Renal pelvis (tissue), 12 donors: ENCODE results near the gene AGFG2. TPM values are rescaled to one million over a fixed set of nuclear protein-coding genes. Genes with fewer than 3 reads are reported as not detected.
"Not testable (repeated sequence)": the region's sequence is repeated elsewhere in the genome, so short reads cannot be mapped to it uniquely, and the experiment has no call there.

Experiments used
- DNase-seq: peaks from one replicate; pipeline ENCODE4 v3.0.0-alpha.2; 2013
- long read RNA-seq, 16 experiments: transcript quantifications; one replicate each; lab custom pipeline, GENCODE V29; 2026
- polyA plus RNA-seq, 3 donors: library from polyadenylated mRNA; unstranded; fragments of 120-200 nt; gene quantifications; one replicate each; pipeline ENCODE4 v1.2.1, GENCODE V29; 2013; ENCODE audit not compliant: insufficient read length in 3 of 3

The AGFG2 gene, protein sequence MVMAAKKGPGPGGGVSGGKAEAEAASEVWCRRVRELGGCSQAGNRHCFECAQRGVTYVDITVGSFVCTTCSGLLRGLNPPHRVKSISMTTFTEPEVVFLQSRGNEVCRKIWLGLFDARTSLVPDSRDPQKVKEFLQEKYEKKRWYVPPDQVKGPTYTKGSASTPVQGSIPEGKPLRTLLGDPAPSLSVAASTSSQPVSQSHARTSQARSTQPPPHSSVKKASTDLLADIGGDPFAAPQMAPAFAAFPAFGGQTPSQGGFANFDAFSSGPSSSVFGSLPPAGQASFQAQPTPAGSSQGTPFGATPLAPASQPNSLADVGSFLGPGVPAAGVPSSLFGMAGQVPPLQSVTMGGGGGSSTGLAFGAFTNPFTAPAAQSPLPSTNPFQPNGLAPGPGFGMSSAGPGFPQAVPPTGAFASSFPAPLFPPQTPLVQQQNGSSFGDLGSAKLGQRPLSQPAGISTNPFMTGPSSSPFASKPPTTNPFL
- 10 to 100 TPM; 11.3 to 16.6 (median 12.8) TPM for polyA plus RNA-seq
- long read RNA-seq, donor 1, full-length matches to known transcripts: 3 of 3 reads
- long read RNA-seq, donor 1, partial matches to known transcripts: 0 of 3 reads
- long read RNA-seq, donor 1, other reads (novel, unspliced or antisense): 0 of 3 reads
- long read RNA-seq, donor 2, full-length matches to known transcripts: 2 of 2 reads
- long read RNA-seq, donor 2, partial matches to known transcripts: 0 of 2 reads
- long read RNA-seq, donor 2, other reads (novel, unspliced or antisense): 0 of 2 reads
- long read RNA-seq, donor 3, partial matches to known transcripts: 7 of 7 reads
- long read RNA-seq, donor 3, other reads (novel, unspliced or antisense): 0 of 7 reads
- long read RNA-seq, donor 4, full-length matches to known transcripts: 2 of 12 reads
- long read RNA-seq, donor 4, partial matches to known transcripts: 10 of 12 reads
- long read RNA-seq, donor 4, other reads (novel, unspliced or antisense): 0 of 12 reads
- long read RNA-seq, donor 5, partial matches to known transcripts: 0 of 1 reads
- long read RNA-seq, donor 5, other reads (novel, unspliced or antisense): 0 of 1 reads
- long read RNA-seq, donor 6, full-length matches to known transcripts: 2 of 2 reads
- long read RNA-seq, donor 6, partial matches to known transcripts: 0 of 2 reads
- long read RNA-seq, donor 6, other reads (novel, unspliced or antisense): 0 of 2 reads
- long read RNA-seq, donor 7, full-length matches to known transcripts: 1 of 1 reads
- long read RNA-seq, donor 7, partial matches to known transcripts: 0 of 1 reads
- long read RNA-seq, donor 7, other reads (novel, unspliced or antisense): 0 of 1 reads
- long read RNA-seq, donor 8: 0 reads
- long read RNA-seq, donor 9, full-length matches to known transcripts: 1 of 1 reads
- long read RNA-seq, donor 9, partial matches to known transcripts: 0 of 1 reads
- long read RNA-seq, donor 9, other reads (novel, unspliced or antisense): 0 of 1 reads
- long read RNA-seq, donor 10, full-length matches to known transcripts: 2 of 2 reads
- long read RNA-seq, donor 10, partial matches to known transcripts: 0 of 2 reads
- long read RNA-seq, donor 10, other reads (novel, unspliced or antisense): 0 of 2 reads
- long read RNA-seq, donor 11, partial matches to known transcripts: 0 of 1 reads
- long read RNA-seq, donor 11, other reads (novel, unspliced or antisense): 0 of 1 reads
- long read RNA-seq, donor 12, full-length matches to known transcripts: 4 of 4 reads
- long read RNA-seq, donor 12, partial matches to known transcripts: 0 of 4 reads
- long read RNA-seq, donor 12, other reads (novel, unspliced or antisense): 0 of 4 reads
- long read RNA-seq, donor 13: 0 reads
- long read RNA-seq, donor 14, full-length matches to known transcripts: 1 of 1 reads
- long read RNA-seq, donor 14, partial matches to known transcripts: 0 of 1 reads
- long read RNA-seq, donor 14, other reads (novel, unspliced or antisense): 0 of 1 reads
- long read RNA-seq, donor 15, full-length matches to known transcripts: 1 of 1 reads
- long read RNA-seq, donor 15, partial matches to known transcripts: 0 of 1 reads
- long read RNA-seq, donor 15, other reads (novel, unspliced or antisense): 0 of 1 reads
- long read RNA-seq, donor 16, full-length matches to known transcripts: 4 of 4 reads
- long read RNA-seq, donor 16, partial matches to known transcripts: 0 of 4 reads
- long read RNA-seq, donor 16, other reads (novel, unspliced or antisense): 0 of 4 reads

DNA sequence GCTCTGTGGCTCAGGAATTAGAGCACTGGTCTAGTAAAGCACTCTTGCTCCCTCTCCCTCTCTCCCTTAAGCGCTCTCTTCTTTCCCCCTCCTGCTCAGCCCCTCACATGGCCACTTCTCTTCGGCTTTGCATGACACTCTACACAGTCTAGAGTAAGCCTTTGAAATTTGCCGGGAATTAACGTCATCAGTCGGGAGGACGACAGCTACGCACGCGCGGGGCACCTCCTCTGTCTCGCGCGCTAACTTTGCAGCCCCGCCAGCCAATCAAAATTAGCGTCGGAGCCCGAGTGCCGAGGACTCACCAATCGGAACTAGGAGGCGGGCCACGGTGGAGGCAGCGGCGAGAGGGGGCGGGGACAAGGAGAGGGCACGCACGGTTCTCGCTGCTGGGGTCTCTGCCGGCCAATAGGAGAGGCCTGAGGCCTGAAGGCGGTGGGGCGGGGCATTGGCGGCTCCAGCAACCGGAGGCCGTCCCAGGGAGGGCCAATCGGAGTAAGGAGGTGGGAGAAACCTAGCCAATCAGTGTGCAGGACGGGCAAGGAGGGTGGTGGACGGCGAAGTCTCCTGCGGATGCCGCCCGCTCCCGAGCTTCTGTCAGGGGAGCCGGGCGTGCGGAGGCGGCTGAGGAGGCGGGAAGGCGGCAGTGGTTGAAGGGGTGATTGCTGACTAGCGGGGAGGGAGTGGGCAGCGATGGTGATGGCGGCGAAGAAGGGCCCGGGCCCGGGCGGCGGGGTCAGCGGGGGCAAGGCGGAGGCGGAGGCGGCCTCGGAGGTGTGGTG is at the start of gene AGFG2:
Gene AGFG2, plus strand, starts transcription at position 550 of the 782 bp plus-strand sequence. Its CDS starts 144 bp downstream, at position 694.
- peak; percentile 100 for DNase-seq

DNA sequence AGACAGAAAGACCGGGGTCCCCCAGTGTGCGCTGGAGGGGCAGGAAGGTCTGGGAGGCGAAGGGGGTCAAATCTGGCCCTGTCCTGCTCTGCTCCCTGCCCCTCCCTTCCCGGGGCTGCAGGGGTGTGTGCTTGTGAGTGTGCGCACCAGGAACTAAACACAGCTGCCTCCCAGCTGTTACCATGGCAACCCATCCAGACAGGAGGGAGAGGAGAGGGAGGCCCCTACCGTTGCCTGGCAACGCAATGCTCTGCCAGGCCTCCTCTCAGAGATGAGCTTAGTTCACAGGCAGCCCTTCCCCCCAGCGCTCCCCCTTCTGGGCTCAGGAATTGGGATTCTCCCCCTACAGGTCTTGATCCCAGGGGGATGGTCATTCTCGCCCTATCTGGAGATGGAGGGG is 49.2 kb upstream of the AGFG2 start:
- DNase-seq: peak; percentile 96

DNA sequence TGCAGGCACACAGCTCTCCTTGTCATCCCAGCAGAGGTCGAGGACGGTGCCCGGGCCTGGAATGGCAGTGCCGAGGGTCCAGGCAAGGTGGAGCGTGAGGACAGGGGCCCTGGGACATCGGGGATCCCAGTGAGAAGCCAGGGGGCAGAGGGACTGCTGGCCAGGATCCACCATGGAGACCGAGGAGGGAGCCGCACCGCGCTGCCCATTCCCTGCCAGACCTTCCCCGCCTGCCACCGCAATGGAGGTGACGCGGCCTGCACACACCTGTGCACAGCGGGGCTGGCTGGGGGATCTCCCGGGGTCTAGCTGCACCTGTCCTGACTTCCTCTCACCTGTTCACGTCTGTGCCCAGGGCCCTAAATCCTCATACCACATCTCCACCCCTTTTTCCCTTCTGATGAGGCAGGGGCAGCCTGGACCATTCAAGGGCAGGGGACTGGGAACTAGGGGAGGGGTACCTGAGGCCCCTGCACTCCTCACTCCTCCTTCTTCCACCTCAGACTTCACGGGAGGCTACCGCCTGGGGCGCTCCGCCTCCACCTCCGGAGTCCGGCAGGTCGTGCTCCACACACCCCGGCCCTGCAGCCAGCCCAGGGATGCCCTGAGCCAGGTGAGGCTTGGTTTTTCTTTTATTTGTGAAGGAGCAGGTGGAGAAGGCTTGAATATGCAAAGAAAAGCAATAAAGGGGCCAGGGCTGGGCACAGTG is 48.4 kb upstream of the AGFG2 start:
- no peak for DNase-seq

DNA sequence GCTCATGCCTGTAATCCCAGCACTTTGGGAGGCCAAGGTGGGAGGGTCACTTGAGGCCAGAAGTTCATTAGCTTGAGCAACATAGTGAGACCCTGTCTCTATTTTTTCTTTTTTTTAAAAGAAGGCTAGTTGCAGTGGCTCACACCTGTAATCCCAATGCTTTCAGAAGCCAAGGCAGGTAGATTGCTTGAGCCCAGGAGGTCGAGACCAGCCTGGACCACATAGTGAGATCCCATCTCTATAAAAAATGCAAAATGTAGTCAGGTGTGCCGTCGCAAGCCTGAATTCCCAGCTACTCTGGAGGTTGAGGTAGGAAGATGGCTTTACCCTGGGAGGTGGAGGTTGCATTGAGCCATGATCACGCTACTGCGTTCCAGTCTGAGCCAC is 47.8 kb upstream of the AGFG2 start:
- DNase-seq: no peak

DNA sequence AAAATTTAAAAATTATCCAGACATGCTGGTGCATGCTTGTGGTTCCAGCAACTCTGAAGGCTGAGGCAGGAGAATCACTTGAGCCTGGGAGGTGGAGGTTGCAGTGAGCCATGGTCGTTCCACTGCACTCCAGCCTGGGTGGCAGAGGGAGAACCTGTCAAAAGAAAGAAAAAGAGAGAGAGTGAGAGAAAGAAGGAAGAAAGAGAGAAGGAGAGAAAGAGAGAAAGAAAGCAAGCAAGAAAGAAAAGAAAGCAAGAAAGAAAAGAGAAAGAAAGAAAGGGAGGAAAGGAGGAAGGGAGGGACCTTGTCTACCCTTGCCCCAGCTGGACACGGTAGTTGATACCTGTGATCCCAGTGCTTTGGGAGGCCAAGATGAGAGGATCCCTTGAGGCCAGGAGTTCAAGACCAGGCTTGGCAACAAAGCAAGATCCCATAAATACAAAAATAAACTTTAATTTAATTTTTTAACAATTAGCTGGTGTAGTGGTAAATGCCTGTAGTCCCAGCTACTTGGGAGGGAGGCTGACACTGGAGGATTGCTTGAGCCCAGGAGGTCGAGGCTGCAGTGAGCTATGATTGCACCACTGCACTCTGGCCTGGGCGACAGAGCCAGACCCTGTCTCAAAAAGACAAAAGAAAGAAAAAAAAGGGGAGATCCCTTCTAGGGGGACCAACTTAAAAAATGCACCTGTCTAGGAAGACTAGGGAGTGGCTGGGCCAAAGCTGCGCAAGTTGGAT is 46.1 kb upstream of the AGFG2 start:
- DNase-seq: no peak

DNA sequence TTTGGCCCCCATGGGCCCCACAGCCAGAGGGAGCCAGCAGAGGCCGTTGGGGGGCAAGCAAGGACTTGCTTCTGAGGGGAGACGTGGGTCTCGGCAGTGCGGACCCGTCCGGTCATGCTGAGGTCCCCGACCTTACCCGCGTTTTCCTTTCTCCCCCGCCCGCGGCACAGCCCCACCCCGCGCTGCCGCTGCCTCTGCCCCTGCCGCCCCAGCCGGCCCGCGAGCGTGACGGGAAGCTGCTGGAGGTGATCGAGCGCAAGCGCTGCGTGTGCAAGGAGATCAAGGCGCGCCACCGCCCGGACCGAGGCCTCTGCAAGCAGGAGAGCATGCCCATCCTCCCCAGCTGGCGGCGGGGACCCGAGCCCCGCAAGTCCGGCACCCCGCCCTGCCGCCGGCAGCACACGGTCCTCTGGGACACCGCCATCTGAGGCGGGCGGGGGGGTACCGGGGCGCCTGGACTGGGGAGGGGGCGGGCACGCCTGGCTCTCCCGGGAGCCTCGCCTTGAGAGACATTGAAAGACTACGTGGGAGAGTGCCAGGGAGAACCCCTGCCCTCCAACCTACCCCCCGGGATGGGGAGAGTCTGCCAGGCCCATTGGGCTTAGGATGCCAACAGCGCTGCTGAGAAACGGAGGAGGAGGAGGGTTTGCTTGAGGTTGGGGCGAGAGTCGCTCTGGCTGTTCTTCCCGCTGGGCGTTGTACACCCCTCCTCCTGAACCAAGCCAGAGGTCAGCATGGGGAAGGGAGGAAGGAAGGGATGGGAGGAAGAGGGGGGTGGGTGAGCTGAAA is 45.3 kb upstream of the AGFG2 start:
- no peak for DNase-seq

DNA sequence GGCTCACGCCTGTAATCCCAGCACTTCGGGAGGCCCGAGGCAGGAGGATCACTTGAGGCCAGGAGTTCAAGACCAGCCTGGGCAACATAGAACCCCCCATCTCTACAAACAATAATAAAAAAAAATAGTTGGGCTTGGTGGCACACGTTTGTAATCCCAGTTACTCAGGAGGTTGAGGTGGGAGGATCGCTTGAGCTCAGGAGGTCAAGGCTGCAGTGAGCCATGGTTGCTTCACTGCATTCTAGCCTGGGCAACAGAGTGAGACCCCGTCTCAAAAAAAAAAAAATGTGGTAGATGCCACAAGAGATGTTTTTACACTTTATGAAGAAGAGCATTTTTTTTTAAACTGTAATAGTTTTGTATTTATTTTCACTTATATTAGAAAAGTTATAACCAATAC is 42.5 kb upstream of the AGFG2 start:
- no peak for DNase-seq

DNA sequence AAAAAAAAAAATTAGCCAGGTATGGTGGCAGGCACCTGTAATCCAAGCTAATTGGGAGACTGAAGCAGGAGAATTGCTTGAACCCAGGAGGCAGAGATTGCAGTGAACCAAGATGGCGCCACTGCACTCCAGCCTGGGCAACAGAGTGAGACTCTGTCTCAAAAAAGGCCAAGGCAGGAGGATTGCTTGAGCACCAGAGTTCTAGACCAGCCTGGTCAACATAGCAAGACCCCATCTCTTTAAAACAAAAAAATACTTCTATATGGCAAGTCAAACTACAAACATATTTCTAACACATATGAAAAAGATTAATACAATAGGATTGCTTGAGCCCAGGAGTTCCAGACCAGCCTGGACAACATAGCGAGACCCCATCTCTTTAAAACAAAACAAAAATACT is 38.3 kb upstream of the AGFG2 start:
- DNase-seq: not testable (repeated sequence)

DNA sequence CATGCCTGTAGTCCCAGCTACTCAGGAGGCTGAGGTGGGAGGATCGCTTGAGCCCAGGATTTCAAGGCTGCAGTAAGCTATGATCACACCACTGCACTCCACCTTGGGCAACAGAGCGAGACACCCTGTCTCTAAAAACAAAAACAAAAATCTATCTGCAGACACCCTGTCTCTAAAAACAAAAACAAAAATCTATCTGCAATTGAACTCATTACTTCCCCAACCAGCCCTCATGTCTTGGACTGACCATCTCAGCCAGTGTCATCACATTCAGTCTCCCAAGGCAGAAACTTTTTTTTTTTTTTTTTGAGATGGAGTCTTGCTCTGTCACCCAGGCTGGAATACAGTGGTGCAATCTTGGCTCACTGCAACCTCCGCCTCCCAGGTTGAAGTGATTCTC is 35.0 kb upstream of the AGFG2 start:
- DNase-seq: not testable (repeated sequence)

DNA sequence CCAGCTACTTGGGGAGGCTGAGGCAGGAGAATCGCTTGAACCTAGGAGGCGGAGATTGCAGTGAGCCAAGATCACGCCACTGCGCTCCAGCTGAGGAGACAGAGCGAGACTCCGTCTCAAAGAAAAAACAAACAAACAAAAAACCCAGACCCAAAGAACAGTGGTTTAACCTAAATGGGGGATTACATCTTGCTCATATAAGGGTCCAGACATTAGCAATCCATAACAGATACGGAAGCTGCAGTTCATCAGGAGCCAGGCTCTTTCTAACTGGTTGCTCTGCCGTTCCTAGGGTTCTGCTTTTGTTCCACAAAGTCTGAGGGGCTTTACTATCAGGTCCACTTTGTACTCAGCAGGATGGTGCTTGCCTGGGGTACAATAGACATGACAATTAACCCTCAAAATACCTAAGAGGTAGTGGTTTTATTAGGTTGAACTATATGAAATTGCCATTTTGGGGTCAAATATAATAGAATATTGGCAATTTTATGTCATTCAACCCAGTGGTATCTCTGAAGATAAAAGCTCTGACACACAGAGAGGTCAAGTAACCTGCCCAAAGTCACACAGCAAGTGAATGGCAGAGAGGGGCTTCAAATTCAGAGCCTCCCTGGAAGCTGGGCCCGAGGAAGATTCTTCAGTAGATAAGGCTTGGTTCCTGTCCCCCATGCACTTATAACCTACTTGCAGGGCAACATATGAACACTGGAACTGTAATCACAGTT is 34.0 kb upstream of the AGFG2 start:
- no peak for DNase-seq

DNA sequence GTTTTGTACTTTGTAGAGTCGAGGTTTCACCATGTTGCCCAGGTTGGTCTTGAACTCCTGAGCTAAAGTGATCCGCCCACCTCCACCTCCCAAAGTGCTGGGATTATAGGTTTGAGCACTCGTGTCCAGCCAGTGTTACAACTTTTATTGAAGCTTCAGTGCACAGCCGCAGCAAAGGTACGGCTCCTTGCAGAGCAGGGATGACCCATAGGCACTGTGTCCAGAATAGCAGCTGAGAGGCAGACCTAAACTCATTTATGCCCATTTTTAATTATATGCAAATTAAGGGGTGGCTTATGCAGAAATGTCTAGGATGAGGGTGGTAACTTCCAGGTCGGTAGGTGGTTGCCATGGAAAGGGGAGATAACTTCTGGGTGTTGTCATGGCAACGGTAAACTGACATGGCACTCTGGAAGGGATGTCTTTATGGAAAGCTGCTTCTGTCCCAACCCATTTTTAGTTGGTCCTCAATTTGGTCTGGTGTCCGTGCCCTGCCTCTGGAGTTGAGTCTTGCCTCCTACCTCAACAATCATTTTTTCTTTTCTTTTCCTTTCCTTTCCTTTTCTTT is 32.6 kb upstream of the AGFG2 start:
- DNase-seq: no peak

DNA sequence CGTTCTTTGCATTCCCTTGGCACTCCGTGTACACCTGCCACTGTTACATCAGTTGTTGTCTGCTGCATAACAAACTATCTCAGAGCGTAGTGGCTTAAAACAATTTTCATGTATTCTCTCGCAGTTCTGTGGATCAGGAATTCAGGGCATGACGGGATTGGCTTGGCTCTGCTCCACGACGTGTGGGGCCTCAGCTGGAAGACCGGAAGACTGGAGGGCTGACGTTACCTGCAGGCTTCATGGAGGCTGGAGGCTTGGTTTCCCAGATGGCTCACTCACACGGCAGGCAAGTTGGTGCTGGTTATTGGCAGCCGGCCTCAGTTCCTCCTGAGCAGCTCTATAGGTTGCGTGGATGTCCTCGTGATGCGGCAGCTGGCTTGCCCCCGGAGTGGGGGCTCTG is 29.8 kb upstream of the AGFG2 start:
- DNase-seq: no peak

DNA sequence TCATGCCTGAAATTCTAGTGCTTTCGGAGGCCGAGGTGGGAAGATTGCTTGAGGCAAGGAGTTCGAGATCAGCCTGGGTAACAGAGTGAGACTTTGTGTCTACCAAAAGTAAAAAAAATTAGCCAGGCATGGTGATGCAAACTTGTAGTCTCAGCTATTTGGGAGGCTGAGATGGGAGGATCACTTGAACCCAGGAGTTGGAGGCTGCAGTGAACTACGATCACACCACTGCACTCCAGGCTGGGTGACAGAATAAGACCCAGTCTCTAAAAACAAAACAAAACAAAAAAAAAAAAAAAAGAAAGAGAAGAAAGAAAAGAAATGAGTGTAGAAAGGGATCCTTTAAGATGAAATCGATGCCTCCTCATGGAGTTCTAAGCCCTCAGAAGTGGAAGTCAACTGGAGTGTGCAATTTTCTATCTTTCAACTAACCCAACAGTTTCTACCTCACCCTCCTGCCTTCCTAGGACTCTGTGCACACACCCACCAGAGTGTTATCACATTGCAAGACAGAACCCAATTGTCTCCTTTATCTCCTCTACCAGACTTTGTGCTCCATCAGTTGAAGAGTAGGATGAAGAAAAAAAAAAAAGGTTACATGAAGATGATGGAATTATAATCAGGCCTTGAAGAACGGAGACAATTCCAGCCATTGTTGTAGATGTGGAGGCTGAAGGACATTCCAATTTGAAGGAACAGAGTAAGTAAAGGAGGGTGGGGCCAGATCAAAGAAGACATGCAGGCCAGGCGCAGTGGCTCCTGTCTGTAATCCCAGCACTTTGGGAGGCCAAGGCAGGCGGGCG is 28.4 kb upstream of the AGFG2 start:
- no peak for DNase-seq

DNA sequence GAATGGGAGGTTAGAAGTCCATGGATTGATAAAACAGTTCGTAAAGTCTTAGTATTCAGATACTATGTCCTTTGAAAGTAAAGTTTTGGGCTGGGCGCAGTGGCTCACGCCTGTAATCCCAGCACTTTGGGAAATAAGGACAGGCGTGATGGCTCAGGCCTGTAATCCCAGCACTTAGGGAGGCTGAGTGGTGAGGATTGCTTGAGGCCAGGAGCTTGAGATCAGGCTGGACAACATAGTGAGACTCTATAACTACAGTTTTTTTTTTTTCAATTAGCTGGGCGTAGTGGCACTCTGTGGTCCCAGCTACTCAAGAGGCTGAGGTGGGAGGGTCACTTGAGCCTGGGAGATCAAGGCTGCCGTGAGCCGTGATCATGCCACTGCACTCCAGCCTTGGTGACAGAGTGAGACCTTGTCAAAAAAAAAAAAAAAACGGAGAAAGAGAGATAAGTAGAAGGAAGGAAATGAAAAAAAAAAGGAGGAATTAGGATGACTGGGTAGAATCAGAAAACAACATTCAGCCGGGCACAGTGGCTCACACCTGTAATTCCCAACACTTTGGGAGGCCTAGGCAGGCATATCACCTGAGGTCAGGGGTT is 25.7 kb upstream of the AGFG2 start:
- no peak for DNase-seq
